GM19463 (cell line): ENCODE data around the gene MET.

Experiments
- ATAC-seq: cut with Tn5 transposase; IDR thresholded peaks from one replicate; pipeline ENCODE4 v1.9.1; 2021; ENCODE audit warnings: mild to moderate bottlenecking, moderate library complexity; ENCODE audit not compliant: unreplicated experiment

The MET gene

GRCh38 chr7:116837586-116837985 lies 165.6 kb downstream of the MET start:
- no peak for ATAC-seq

DNA sequence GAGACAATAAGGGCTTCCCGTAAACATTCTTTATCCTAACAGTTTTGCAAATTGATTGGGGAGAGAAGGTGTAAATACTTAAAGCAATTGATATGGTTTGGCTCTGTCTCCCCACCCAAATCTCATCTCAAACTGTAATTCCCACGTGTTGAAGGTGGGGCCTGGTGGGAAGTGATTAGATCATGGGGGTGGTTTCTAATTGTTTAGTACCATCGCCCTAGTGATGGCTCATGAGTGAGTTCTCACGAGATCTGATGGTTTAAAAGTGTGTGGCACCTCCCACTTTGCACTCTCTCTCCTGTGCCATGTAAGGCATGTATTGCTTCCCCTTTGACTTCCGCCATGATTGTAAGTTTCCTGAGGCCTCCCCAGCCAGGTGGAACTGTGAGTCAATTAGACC lies 168.3 kb downstream of the MET start:
- ATAC-seq, result no peak

DNA sequence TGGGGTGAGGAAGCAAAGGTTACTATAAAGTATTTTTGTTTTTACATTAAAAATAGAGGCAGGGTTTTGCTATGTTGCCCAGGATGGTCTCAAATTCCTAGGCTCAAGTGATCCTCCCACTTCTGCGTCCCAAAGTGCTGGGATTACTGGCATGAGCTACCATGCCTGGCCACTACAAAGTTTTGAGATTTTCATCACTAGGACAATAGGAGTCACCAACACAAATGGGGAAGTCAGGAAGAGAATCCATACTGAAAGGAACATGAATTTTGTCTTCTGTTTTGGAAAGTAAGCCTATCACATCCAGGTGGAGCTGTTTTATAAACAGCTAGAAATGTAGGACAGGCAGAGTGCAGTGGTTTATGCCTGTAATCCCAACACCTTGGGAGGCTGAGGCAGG lies 170.4 kb downstream of the MET start:
- ATAC-seq, result no peak

- no peak for ATAC-seq
These were observed 171.4 kb downstream of the MET start for GRCh38 chr7:116843378-116843777.
